ACC112 (cell line): ENCODE data around the gene TBC1D21.

Source experiments
- H2AFZ ChIP-seq: fragments of 200-600 bp; sonication (generic); one replicate; pipeline ENCODE4 v1.6.0; 2017; ENCODE audit warnings: antibody characterized with exemption, low read length; ENCODE audit not compliant: unreplicated experiment
- H3K27ac ChIP-seq: fragments of 200-600 bp; sonication (generic); 2 replicates; pipeline ENCODE4 v1.5.1; 2014; ENCODE audit warnings: low read depth, mild to moderate bottlenecking, antibody characterized with exemption, low read length, moderate library complexity
- H3K27me3 ChIP-seq: fragments of 200-600 bp; sonication (generic); 2 replicates; pipeline ENCODE4 v1.6.1; 2014; ENCODE audit warnings: mild to moderate bottlenecking, antibody characterized with exemption, low read length, moderate library complexity, mixed read lengths; ENCODE audit not compliant: insufficient read depth
- H3K36me3 ChIP-seq: fragments of 200-600 bp; sonication (generic); 2 replicates; pipeline ENCODE4 v1.6.1; 2016; ENCODE audit warnings: mild to moderate bottlenecking, antibody characterized with exemption, low read length, moderate library complexity, mixed read lengths; ENCODE audit not compliant: insufficient read depth
- H3K4me1 ChIP-seq: fragments of 200-600 bp; sonication (generic); one replicate; pipeline ENCODE4 v1.6.1; 2016; ENCODE audit warnings: low read length, mixed read lengths; ENCODE audit not compliant: insufficient read depth, unreplicated experiment, control insufficient read depth
- H3K4me3 ChIP-seq: fragments of 200-600 bp; sonication (generic); 2 replicates; pipeline ENCODE4 v1.5.1; 2014; ENCODE audit warnings: mild to moderate bottlenecking, low read depth, low read length
- H3K79me2 ChIP-seq: fragments of 200-600 bp; sonication (generic); one replicate; pipeline ENCODE4 v1.6.0; 2016; ENCODE audit warnings: low read length; ENCODE audit not compliant: control insufficient read depth, unreplicated experiment, insufficient read depth

TBC1D21 gene

GRCh38 chr15:73910522-73911303 is 37.3 kb downstream of the TBC1D21 start:
- Histone ChIP-seq H3K27ac (no peak overlapping the region), H3K4me1 (peaks cover 11% of the 10 kb centered on the region), H3K27me3 (no peaks in the 10 kb centered on the region), H3K79me2 (no peaks in the 10 kb centered on the region), H2AFZ (no peak overlapping the region), H3K4me3 (no peak overlapping the region), H3K36me3 (no peaks in the 10 kb centered on the region)

- Histone ChIP-seq H3K27ac (no peak overlapping the region), H3K4me3 (no peak overlapping the region), H2AFZ (no peak overlapping the region), H3K27me3 (no peaks in the 10 kb centered on the region), H3K4me1 (peaks cover 4% of the 10 kb centered on the region), H3K36me3 (peaks cover 6% of the 10 kb centered on the region; the same call in 1 of the 2 replicates), H3K79me2 (no peaks in the 10 kb centered on the region)
Observed at GRCh38 chr15:73912030-73912596, 38.7 kb downstream of the TBC1D21 start.

- Histone ChIP-seq H3K27me3 (no peaks in the 10 kb centered on the region), H3K4me3 (no peak overlapping the region), H3K36me3 (peaks cover 24% of the 10 kb centered on the region), H2AFZ (no peak overlapping the region), H3K4me1 (peaks cover 4% of the 10 kb centered on the region), H3K27ac (no peak overlapping the region), H3K79me2 (no peaks in the 10 kb centered on the region)
Observed at GRCh38 chr15:73914145-73914544, 40.8 kb downstream of the TBC1D21 start.

GRCh38 chr15:73915082-73915481 is 41.7 kb downstream of the TBC1D21 start:
- Histone ChIP-seq H3K4me3 (no peak overlapping the region), H3K4me1 (peaks cover 4% of the 10 kb centered on the region), H3K36me3 (peaks cover 29% of the 10 kb centered on the region), H2AFZ (no peak overlapping the region), H3K79me2 (no peaks in the 10 kb centered on the region), H3K27me3 (no peaks in the 10 kb centered on the region), H3K27ac (no peak overlapping the region)

- Histone ChIP-seq H3K79me2 (peaks cover 24% of the 10 kb centered on the region), H3K36me3 (peaks cover 29% of the 10 kb centered on the region), H2AFZ (no peak overlapping the region), H3K4me3 (no peak overlapping the region), H3K4me1 (peaks cover 41% of the 10 kb centered on the region), H3K27ac (no peak overlapping the region), H3K27me3 (no peaks in the 10 kb centered on the region)
Observed at GRCh38 chr15:73918784-73919183, 45.4 kb downstream of the TBC1D21 start.

- Histone ChIP-seq H3K79me2 (peaks cover 26% of the 10 kb centered on the region), H3K36me3 (peaks cover 29% of the 10 kb centered on the region), H2AFZ (no peak overlapping the region), H3K4me3 (no peak overlapping the region), H3K27me3 (no peaks in the 10 kb centered on the region), H3K4me1 (peaks cover 49% of the 10 kb centered on the region), H3K27ac (peak overlapping the region; percentile 53; the same call in 1 of the 2 replicates)
Observed at GRCh38 chr15:73919706-73920105, 46.3 kb downstream of the TBC1D21 start.

- H3K27me3 ChIP-seq: no peaks in the 10 kb centered on the region
- H3K4me1 ChIP-seq: peaks cover 59% of the 10 kb centered on the region
Observed at GRCh38 chr15:73921254-73921925, 48.0 kb downstream of the TBC1D21 start.

GRCh38 chr15:73922186-73923151 is 49.1 kb downstream of the TBC1D21 start:
- H3K4me1 ChIP-seq: peaks cover 59% of the 10 kb centered on the region
- peaks cover 52% of the 10 kb centered on the region for H3K79me2 ChIP-seq
- H3K27ac ChIP-seq: peak overlapping the region; percentile 86
- H3K36me3 ChIP-seq: peaks cover 20% of the 10 kb centered on the region
- no peaks in the 10 kb centered on the region for H3K27me3 ChIP-seq
- H2AFZ ChIP-seq: peak overlapping the region; percentile 31
- H3K4me3 ChIP-seq: peak overlapping the region; percentile 61

More at GRCh38 chr15:73921254-73921925, 48.0 kb downstream of the TBC1D21 start:
- Histone ChIP-seq H3K36me3 (peaks cover 25% of the 10 kb centered on the region), H3K27ac (peak overlapping the region; percentile 86; the same call in 1 of the 2 replicates), H3K4me3 (no peak overlapping the region), H2AFZ (no peak overlapping the region), H3K79me2 (peaks cover 41% of the 10 kb centered on the region)

GRCh38 chr15:73923156-73923487 is 49.8 kb downstream of the TBC1D21 start:
- peak overlapping the region; percentile 61 for H3K4me3 ChIP-seq
- H2AFZ ChIP-seq: no peak overlapping the region
- no peaks in the 10 kb centered on the region for H3K27me3 ChIP-seq
- H3K27ac ChIP-seq: peak overlapping the region; percentile 86
- peaks cover 16% of the 10 kb centered on the region for H3K36me3 ChIP-seq
- H3K79me2 ChIP-seq: peaks cover 59% of the 10 kb centered on the region
- H3K4me1 ChIP-seq: peaks cover 59% of the 10 kb centered on the region
